ENCODE results near the gene COA7.

DNA sequence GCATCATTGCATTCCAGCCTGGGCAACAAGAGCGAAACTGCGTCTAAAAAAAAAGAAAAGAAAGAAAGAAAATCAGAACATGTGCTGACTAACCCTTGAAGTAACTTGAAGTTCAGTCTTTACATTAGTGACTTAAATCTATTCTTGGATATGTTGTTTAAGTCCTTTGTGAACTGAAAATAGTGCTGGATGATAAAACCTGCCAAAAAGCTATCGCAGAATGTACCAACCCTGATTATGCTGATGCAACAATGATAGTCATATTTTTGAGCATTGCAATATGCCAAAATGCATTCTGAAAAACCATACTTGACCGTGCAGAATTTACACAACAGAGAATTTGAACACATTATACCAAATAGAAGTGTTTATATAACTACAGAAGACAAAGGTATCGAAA lies 34.4 kb downstream of the COA7 start:
- TF ChIP-seq CTCF (IDR thresholded peaks at IDR 0.05) (no peak), POLR2A (IDR thresholded peaks at IDR 0.05) (no peak)

Data from Peyer's patch (tissue), 4 donors.